Brain pericyte (primary cell): ENCODE results near the gene CSTPP1.
"Not testable (repeated sequence)": the region's sequence is repeated elsewhere in the genome, so short reads cannot be mapped to it uniquely, and the experiment has no call there.

Experiments used
- DNase-seq: peaks from one replicate; pipeline ENCODE4 v3.0.0-alpha.2; 2012; ENCODE audit warnings: low read depth, low spot score

CSTPP1 gene

GRCh38 chr11:46953093-46953492, 16.5 kb downstream of the CSTPP1 start:
- no peak for DNase-seq

DNA sequence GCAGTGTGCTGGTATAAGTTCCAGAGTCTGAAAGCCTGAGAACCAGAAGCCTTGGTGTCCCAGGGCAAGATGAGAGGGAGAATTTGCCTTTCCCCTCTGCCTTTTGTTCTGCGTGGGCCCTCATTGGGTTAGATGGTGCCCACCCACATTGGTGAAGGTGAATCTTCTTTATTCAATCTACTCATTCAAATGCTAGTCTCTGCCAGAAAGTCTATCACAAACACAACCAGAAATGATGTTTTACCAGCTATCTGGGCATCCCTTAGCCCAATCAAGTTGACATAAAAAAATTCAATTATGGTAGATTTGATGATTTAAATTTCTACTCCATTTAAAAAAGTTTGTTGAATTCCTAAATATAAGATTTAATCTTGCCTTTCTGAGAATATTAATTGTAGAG, 22.2 kb downstream of the CSTPP1 start:
- no peak for DNase-seq

DNA sequence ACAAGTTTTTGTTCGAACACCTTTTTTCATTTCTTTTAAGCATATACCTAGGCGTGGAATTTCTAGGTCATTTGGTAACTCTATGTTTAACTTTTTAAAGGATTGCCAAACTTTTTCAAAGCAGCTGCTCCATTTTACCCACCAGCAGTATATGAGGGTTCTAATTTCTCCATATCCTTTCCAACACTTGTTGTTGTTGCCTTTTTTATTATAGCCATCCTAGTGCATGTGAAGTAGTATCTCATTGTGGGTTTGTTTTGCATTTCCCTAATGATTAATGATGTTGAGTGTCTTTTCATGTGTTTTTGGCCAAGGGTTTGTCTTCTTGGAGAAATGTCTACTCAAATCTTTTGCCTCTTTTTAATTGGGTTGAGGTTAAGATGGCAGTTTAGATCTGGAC, 24.5 kb downstream of the CSTPP1 start:
- DNase-seq = no peak

GRCh38 chr11:46961886-46962285, 25.3 kb downstream of the CSTPP1 start:
- DNase-seq = not testable (repeated sequence)

GRCh38 chr11:46963844-46964243, 27.3 kb downstream of the CSTPP1 start:
- DNase-seq = no peak

- DNase-seq = no peak
Observed at GRCh38 chr11:46966773-46967172, 30.2 kb downstream of the CSTPP1 start.

- DNase-seq = no peak
Observed at GRCh38 chr11:46967962-46968361, 31.4 kb downstream of the CSTPP1 start.

- no peak for DNase-seq
Observed at GRCh38 chr11:46969379-46969778, 32.8 kb downstream of the CSTPP1 start.

DNA sequence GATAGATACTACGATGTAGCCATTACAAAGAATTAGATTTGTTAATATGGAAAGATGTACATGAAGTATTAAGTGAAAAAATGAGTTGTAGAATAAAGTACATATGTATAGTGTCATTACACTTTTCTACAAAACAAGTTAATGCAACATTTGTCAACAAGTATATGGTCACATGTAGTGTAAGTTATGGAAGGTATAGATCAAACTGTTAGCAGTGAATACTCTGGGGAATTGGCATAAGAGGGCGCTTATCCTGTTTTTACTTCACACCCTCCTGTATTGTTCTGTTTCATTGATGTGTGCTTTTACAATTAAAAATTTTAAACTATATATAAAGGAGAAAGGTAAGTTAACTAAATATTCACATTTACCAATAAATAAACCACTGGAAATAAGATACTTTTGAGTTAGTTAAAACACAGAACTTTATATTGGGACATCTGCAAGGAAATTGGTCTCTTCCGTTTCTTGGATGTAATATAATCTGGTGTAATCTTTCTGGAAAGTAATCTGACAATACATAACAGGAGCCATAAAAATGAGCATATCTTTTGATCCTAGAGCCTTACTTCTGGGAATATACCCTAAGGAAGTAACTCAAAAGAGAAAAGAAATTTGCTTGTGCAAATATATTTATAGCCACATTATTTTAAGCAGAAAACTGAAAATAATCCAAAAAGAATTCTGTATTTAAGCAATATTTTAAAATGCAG, 34.5 kb downstream of the CSTPP1 start:
- no peak for DNase-seq

- DNase-seq = no peak
Observed at GRCh38 chr11:46972343-46972742, 35.8 kb downstream of the CSTPP1 start.

GRCh38 chr11:46972821-46973220, 36.3 kb downstream of the CSTPP1 start:
- DNase-seq = no peak

GRCh38 chr11:46976182-46976854, 39.8 kb downstream of the CSTPP1 start:
- DNase-seq = no peak

GRCh38 chr11:46977038-46977813, 40.7 kb downstream of the CSTPP1 start:
- DNase-seq = no peak

- no peak for DNase-seq
Observed at GRCh38 chr11:46978005-46978491, 41.5 kb downstream of the CSTPP1 start.

- no peak for DNase-seq
Observed at GRCh38 chr11:46979358-46979757, 42.8 kb downstream of the CSTPP1 start.

GRCh38 chr11:46981436-46981835, 44.9 kb downstream of the CSTPP1 start:
- DNase-seq = no peak

- no peak for DNase-seq
Observed at GRCh38 chr11:46982797-46983452, 46.4 kb downstream of the CSTPP1 start.

GRCh38 chr11:46983598-46983997, 47.0 kb downstream of the CSTPP1 start:
- DNase-seq = no peak

- no peak for DNase-seq
Observed at GRCh38 chr11:46984548-46984947, 48.0 kb downstream of the CSTPP1 start.

- DNase-seq = no peak
Observed at GRCh38 chr11:46984987-46985386, 48.4 kb downstream of the CSTPP1 start.

DNA sequence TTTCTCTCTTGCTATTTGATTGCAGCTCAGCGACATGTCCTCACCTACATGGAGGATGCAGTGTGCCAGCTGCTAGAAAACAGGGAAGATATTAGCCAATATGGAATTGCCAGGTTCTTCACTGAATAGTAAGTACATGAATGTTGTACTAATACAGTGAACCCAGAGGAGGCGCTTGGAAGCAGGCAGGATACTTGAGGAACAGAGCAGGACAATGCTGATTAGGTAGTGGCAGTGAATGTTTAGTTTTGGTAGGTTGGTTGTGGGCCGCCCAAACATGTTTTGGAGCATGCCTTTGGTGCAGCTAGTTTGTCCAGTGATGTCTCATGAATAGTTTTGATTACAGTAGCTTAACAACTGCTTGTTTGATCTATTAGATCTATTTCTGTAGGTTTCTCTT, 50.6 kb downstream of the CSTPP1 start:
- no peak for DNase-seq
